Activated CD4-positive, alpha-beta memory T cell treated with anti-CD3 and anti-CD28 coated beads, Interleukin-2, amount 10 ng/mL, durations not matched to agents 7 days and 5 days (primary cell): ENCODE data around the gene VANGL1. TPM values are rescaled to one million over a fixed set of nuclear protein-coding genes. Genes with fewer than 3 reads are reported as not detected.

Source experiments
- CTCF ChIA-PET: fragments of 350-600 bp; sonication (Branson Sonifier 250); formaldehyde crosslinking; loops from one replicate; lab custom pipeline; 2021; ENCODE audit warnings: antibody characterized with exemption, inconsistent platforms; lab: Charles Lee
- POLR2A ChIA-PET: fragments of 350-600 bp; sonication (Branson Sonifier 250); formaldehyde crosslinking; loops from one replicate; lab custom pipeline; 2021; ENCODE audit warnings: antibody characterized with exemption; lab: Charles Lee
- DNase-seq: peaks from one replicate; pipeline ENCODE4 v3.0.0-alpha.2; 2020
- H3K27ac Mint-ChIP-seq: one replicate; pipeline ENCODE4 v1.8.0; 2021; ENCODE audit warnings: mild to moderate bottlenecking, mixed read lengths
- H3K27me3 Mint-ChIP-seq: one replicate; pipeline ENCODE4 v1.8.0; 2021; ENCODE audit warnings: mixed read lengths
- H3K36me3 Mint-ChIP-seq: one replicate; pipeline ENCODE4 v1.8.0; 2021; ENCODE audit warnings: low read depth, mixed read lengths
- H3K4me1 Mint-ChIP-seq: one replicate; pipeline ENCODE4 v1.8.0; 2021; ENCODE audit warnings: mixed read lengths
- H3K4me3 Mint-ChIP-seq: one replicate; pipeline ENCODE4 v1.8.0; 2021; ENCODE audit warnings: mild to moderate bottlenecking, mixed read lengths
- H3K9me3 Mint-ChIP-seq: one replicate; pipeline ENCODE4 v1.8.0; 2021; ENCODE audit warnings: mixed read lengths
- total RNA-seq, 2 experiments: library from RNA; stranded (reverse); gene quantifications; one replicate each; pipeline ENCODE4 v1.2.3, GENCODE V29; 2021

VANGL1 gene
- total RNA-seq, 2 experiments from 2014 or later: 17.5 to 17.7 TPM

DNA sequence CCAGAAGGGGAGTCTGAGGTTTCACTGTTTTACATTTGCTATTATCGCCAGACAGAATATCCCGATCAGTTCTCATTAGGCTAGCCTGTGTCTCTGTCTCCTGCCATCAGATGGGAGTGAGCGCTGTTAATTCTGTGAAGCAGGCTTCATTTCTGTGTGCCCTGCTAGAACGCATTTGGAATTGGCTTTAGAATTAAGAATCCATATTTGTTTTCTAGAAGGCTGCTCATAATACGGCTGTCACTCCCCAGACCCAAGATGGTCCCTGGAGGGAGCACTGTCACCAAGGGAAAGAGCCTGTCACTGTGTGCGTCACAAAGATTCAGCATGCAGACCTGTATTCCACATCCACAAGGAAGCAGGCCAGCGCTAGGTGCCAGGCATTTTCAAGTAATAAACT lies 77.5 kb downstream of the VANGL1 start:
- Mint-ChIP-seq H3K4me1 (no peaks in the 10 kb centered on the region), H3K36me3 (no peaks in the 10 kb centered on the region), H3K9me3 (no peaks in the 10 kb centered on the region), H3K27me3 (peaks cover 14% of the 10 kb centered on the region), H3K27ac (no peak overlapping the region), H3K4me3 (no peak overlapping the region)
- POLR2A ChIA-PET: no interaction called here
- CTCF ChIA-PET: no interaction called here
- DNase-seq: no peak

DNA sequence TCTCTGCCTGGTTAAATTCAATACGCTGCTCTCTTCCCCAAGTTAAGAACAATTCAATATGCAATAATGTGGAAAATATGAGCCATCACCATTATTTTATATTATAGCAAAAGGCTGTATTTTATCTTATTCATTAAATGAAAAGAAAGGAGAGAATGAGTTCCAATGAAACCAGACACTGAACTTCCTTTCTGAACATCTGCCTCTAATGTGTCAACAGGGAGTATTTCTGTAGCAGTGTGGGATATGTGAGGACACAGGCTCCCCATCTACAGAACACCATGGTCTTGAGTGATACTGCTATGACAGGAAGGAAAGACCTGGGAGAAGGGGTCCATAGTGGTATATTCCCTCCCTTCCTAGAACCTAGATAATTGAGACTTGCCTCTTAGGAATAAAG lies 80.5 kb downstream of the VANGL1 start:
- no peak overlapping the region for H3K4me3 Mint-ChIP-seq
- H3K9me3 Mint-ChIP-seq: no peaks in the 10 kb centered on the region
- CTCF ChIA-PET: no interaction called here
- H3K36me3 Mint-ChIP-seq: no peaks in the 10 kb centered on the region
- no peaks in the 10 kb centered on the region for H3K4me1 Mint-ChIP-seq
- H3K27me3 Mint-ChIP-seq: peaks cover 7% of the 10 kb centered on the region
- POLR2A ChIA-PET: no interaction called here
- no peak overlapping the region for H3K27ac Mint-ChIP-seq
- DNase-seq: no peak

DNA sequence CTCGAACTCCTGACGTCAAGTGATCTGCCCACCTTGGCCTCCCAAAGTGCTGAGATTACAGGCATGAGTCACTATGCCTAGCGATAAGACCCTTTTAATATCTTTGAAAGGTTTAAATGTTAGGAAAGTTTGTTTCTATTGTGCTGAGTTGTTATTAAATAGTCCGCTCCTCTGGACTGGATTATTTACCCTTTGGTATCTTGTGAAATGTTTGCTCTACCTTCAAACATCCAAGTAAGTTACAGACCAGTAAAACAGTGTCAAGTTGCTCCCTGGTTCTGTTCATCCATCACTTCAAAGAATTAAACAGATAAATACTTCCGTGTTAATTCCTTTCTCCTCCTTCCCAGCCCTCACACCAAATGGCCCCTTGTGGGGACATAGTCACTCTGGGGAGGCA lies 82.0 kb downstream of the VANGL1 start:
- Mint-ChIP-seq H3K4me1 (no peaks in the 10 kb centered on the region), H3K9me3 (no peaks in the 10 kb centered on the region), H3K27me3 (no peaks in the 10 kb centered on the region), H3K27ac (no peak overlapping the region), H3K36me3 (no peaks in the 10 kb centered on the region), H3K4me3 (no peak overlapping the region)
- ChIA-PET POLR2A (no interaction called here), CTCF (no interaction called here)
- no peak for DNase-seq

DNA sequence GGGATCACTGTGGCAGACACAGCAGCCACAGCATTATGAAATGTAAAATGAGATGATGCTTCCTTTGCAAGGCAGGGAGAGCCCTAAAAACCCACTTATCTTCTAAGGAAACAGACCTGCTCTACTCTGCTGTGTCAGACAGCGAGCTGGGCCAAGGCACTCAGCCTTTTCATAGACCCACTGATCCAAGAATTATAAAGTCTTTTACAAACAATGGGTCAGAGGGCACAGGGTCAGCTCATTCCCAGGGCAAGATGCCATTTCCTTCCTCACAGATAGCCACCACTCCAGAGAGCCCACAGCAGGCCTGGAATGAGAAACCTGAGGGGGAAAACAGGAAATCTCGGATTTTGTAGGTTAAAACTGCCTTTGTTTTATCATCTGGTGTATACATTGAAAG lies 83.8 kb downstream of the VANGL1 start:
- Mint-ChIP-seq H3K9me3 (no peaks in the 10 kb centered on the region), H3K4me1 (no peaks in the 10 kb centered on the region), H3K4me3 (no peak overlapping the region), H3K27me3 (no peaks in the 10 kb centered on the region), H3K36me3 (no peaks in the 10 kb centered on the region), H3K27ac (no peak overlapping the region)
- ChIA-PET CTCF (no interaction called here), POLR2A (no interaction called here)
- no peak for DNase-seq

DNA sequence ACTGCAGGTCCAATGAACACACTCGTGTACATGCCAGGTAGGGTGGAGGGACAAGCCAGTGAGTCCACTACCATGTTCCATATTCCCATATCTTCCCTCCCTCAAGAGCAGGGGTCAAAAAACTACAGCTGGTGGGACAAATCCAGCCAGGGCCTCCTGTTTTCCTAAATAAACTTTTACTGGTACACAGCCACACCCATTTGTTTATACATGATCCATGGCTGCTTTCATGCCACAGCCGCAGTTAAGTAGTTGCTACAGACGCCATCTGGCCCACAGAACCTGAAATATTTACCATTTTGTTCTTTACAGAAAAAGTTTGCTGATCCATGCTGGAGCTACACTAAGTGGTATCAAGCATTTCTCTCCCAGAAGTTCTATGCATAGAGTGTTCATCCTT lies 84.4 kb downstream of the VANGL1 start:
- POLR2A ChIA-PET: no interaction called here
- H3K27me3 Mint-ChIP-seq: peaks cover 4% of the 10 kb centered on the region
- no peaks in the 10 kb centered on the region for H3K4me1 Mint-ChIP-seq
- no peak for DNase-seq
- no peaks in the 10 kb centered on the region for H3K36me3 Mint-ChIP-seq
- no peak overlapping the region for H3K27ac Mint-ChIP-seq
- no peaks in the 10 kb centered on the region for H3K9me3 Mint-ChIP-seq
- no peak overlapping the region for H3K4me3 Mint-ChIP-seq
- CTCF ChIA-PET: no interaction called here

DNA sequence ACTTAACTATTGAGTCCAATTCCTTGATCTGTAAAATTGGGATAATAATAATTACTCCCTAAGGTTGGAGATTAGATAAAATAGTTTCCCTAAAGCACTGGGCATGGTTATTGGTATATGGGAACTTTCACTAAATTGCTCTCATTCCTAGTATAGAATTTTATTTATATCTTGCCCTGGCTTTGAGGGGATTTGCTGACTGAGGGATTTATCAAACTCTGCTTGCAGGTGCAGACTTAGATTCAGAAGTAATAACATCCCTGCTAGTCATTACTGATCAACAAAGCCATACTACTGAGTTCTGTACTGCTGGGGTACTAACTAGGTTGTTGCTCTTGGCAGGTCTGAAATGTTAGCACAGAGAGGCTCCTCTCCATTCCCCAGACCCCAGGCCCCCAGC lies 84.8 kb downstream of the VANGL1 start:
- ChIA-PET CTCF (no interaction called here), POLR2A (no interaction called here)
- H3K36me3 Mint-ChIP-seq: no peaks in the 10 kb centered on the region
- peaks cover 4% of the 10 kb centered on the region for H3K27me3 Mint-ChIP-seq
- DNase-seq: no peak
- H3K4me3 Mint-ChIP-seq: no peak overlapping the region
- no peaks in the 10 kb centered on the region for H3K4me1 Mint-ChIP-seq
- H3K9me3 Mint-ChIP-seq: no peaks in the 10 kb centered on the region
- H3K27ac Mint-ChIP-seq: no peak overlapping the region

DNA sequence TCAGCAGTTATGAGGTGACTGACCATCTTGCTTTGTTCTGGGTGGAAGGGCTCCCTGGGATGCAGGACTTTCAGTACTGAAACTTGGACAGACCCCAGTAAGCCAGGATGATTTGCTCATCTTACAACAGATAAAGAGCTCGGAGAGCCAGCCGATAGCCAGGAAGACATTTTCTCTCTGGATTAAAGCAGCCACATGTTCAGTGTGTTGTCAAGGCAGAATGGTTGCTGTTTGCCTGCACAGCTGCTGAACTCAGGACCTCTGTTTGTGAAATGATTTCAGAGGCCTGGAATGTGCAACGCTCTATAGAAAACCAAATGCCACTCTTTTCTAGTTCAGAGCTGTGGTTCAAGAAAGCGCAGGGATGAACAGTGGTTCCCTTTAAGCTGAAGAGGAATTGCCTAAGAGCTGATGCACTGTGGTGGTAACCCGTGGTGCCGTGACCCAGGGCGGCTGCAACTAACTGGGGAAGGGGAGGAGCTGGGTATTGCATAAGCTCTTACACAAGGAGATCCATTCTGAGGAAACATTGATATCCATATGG lies 86.0 kb downstream of the VANGL1 start:
- CTCF ChIA-PET: interaction anchor here (1.1 kb wide), 1 partner anchor 20 kb away, joined by 3 read pairs; no protein-coding TSS in a partner anchor
- H3K9me3 Mint-ChIP-seq: no peaks in the 10 kb centered on the region
- H3K4me3 Mint-ChIP-seq: no peak overlapping the region
- peaks cover 4% of the 10 kb centered on the region for H3K27me3 Mint-ChIP-seq
- no peaks in the 10 kb centered on the region for H3K4me1 Mint-ChIP-seq
- no peak overlapping the region for H3K27ac Mint-ChIP-seq
- no peak for DNase-seq
- POLR2A ChIA-PET: no interaction called here
- no peaks in the 10 kb centered on the region for H3K36me3 Mint-ChIP-seq

DNA sequence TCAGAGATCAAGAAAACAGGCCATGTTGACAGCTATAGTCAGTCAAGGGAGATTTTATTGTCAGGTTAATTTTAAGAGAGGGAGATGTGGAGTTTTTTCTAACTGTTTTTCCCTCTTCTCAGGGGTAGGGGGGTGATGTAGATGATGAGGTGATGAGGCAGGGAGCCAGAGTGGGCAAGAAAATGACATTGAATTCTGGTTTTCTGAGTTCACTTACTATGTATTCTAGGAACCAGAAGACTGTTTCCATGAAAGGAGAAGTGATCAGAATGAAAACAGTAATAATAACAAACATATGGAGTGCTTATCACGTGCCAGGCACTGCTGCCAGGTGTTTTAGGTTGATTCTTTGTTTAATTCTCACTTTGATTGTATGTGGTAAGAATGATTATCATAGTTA lies 86.6 kb downstream of the VANGL1 start:
- H3K36me3 Mint-ChIP-seq: no peaks in the 10 kb centered on the region
- no peaks in the 10 kb centered on the region for H3K9me3 Mint-ChIP-seq
- ChIA-PET CTCF (interaction anchor here (1.1 kb wide), 1 partner anchor 21 kb away, joined by 3 read pairs; no protein-coding TSS in a partner anchor), POLR2A (no interaction called here)
- no peak overlapping the region for H3K4me3 Mint-ChIP-seq
- H3K27me3 Mint-ChIP-seq: peaks cover 4% of the 10 kb centered on the region
- no peak overlapping the region for H3K27ac Mint-ChIP-seq
- no peak for DNase-seq
- H3K4me1 Mint-ChIP-seq: no peaks in the 10 kb centered on the region

DNA sequence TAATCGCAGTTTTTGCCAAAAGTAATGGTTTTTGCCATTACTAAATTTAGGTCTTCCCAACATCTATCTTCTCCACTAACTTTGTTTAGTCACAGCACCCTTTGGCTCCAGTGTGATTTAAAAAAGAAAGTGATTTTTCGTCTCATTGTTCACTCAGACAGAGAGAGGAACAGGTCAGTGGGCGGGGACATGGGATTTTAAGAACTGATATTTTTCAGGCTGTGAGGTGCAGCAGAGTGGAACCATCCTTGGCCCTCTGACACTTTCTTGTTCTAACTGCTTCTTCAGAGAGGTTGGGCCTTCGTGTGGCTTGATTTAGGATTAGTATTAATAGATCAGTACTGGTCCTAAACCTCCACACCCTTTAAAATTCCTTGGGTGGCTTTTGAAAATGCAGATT lies 88.0 kb downstream of the VANGL1 start:
- H3K4me3 Mint-ChIP-seq: no peak overlapping the region
- H3K4me1 Mint-ChIP-seq: no peaks in the 10 kb centered on the region
- no peaks in the 10 kb centered on the region for H3K36me3 Mint-ChIP-seq
- DNase-seq: no peak
- POLR2A ChIA-PET: no interaction called here
- CTCF ChIA-PET: no interaction called here
- peaks cover 4% of the 10 kb centered on the region for H3K27me3 Mint-ChIP-seq
- H3K9me3 Mint-ChIP-seq: no peaks in the 10 kb centered on the region
- no peak overlapping the region for H3K27ac Mint-ChIP-seq

DNA sequence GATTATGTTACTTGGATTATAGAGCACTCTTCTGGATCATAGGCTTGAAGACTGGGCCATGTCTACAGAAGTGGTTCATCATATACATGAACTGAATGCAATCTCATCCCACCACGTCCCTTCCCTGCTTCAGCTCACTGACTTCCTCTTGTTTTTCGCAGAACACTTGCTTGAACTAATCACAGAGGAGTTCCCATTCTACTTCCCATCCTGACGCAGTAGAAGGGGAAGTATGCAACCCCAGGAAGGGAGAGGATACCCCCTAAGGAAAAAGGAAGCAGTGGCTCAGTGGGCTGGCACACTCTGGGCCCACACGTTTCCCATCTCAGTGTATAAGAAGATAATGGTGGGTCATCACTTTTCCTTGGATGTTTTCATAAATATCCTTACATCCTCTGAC lies 90.5 kb downstream of the VANGL1 start:
- H3K27me3 Mint-ChIP-seq: peaks cover 4% of the 10 kb centered on the region
- CTCF ChIA-PET: no interaction called here

DNA sequence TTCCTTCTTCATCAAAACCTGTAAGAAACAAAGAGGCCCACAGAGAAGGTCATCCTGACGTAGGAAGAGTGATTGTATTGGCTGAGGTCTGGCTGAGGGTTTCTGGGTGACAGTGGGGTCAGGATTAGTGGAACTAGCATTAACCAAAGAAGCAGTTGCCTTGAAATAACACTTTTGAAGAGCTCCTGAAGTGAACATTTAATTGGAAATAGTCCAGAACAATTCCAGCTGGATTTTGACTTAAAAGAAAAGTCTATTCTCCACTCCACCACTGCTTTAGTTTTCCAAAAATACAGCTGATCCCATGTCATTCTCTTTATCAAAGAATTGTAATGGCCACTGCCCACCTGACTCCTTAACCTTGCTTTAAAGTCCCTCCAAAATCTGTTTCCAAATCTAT lies 99.0 kb downstream of the VANGL1 start:
- ChIA-PET CTCF (interaction anchor here (2.2 kb wide), 1 partner anchor 34 kb away, joined by 6 read pairs; no protein-coding TSS in a partner anchor), POLR2A (no interaction called here)
- H3K36me3 Mint-ChIP-seq: no peaks in the 10 kb centered on the region
- H3K27me3 Mint-ChIP-seq: peaks cover 7% of the 10 kb centered on the region
- no peaks in the 10 kb centered on the region for H3K4me1 Mint-ChIP-seq
- H3K4me3 Mint-ChIP-seq: no peak overlapping the region
- H3K9me3 Mint-ChIP-seq: no peaks in the 10 kb centered on the region
- DNase-seq: no peak
- H3K27ac Mint-ChIP-seq: no peak overlapping the region

More for the DNA sequence above, 90.5 kb downstream of the VANGL1 start:
- Mint-ChIP-seq H3K36me3 (no peaks in the 10 kb centered on the region), H3K4me3 (no peak overlapping the region), H3K9me3 (no peaks in the 10 kb centered on the region), H3K27ac (no peak overlapping the region), H3K4me1 (no peaks in the 10 kb centered on the region)
- POLR2A ChIA-PET: no interaction called here
- no peak for DNase-seq

DNA sequence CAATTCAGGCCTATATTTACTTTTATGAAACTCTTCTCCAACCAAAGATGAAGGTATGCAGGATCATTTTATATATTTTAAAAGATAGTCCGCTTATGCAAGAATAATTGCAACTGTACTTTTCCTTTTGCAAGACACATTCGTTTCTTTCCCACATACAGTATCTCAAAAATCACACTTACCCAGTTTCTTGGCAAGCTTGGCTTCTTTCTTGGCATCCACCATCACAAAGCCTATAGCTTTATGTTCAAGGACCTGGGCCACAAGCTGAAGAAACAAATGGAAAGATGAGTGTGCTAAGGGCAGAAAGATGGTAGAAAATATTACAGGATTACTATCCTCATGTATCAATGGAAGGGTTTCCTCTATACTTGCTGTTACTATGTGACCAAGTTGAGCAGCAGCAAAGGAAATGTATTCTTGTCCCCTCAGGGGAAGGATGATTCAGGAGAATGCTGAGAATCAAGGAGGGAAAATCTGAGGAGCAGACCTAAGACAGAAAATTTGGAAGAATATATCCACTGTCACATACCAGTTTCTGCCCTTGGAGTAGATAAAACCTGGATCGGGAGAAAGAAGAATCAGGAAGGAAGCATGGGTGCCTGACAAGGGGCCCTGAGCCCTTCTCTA lies 103.0 kb downstream of the VANGL1 start:
- ChIA-PET CTCF (interaction anchor here (1.3 kb wide), 1 partner anchor 38 kb away, joined by 5 read pairs; no protein-coding TSS in a partner anchor), POLR2A (no interaction called here)
- H3K27ac Mint-ChIP-seq: no peak overlapping the region
- H3K4me1 Mint-ChIP-seq: no peaks in the 10 kb centered on the region
- H3K36me3 Mint-ChIP-seq: no peaks in the 10 kb centered on the region
- no peak overlapping the region for H3K4me3 Mint-ChIP-seq
- H3K9me3 Mint-ChIP-seq: no peaks in the 10 kb centered on the region
- no peak for DNase-seq
- peaks cover 24% of the 10 kb centered on the region for H3K27me3 Mint-ChIP-seq

DNA sequence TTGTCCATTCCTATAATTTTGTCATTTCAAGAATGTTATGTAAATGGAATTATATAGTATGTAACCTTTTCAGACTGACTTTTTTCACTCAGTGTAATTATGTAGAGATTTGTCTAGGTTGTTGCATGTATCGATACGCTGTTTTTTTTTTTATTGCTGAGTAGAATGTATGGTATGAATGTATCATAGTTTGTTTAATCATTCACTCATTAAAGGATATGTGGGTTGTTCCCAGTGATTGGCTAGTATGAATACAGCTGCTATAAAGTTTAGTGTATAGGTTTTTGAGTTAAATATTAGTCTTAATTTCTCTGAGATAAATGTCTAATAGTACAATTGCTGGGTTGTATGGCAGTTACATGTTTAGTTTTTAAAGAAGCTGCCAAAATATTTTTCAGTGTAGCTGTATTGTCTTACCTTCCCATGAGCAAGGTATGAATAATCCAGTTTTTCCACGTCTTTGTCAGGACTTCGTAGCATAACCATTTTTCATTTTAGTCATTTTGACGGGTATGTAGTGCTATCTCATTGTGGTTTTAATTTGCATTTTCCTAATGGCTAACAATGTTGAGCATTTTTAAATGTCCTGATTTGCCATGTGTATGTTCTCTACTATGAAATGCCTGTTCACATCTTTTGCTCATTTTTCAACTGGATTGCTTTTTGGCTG lies 104.4 kb downstream of the VANGL1 start:
- Mint-ChIP-seq H3K4me3 (no peak overlapping the region), H3K36me3 (no peaks in the 10 kb centered on the region)

More for the DNA sequence above, 104.4 kb downstream of the VANGL1 start:
- Mint-ChIP-seq H3K4me1 (no peaks in the 10 kb centered on the region), H3K27ac (no peak overlapping the region), H3K27me3 (peaks cover 23% of the 10 kb centered on the region), H3K9me3 (no peaks in the 10 kb centered on the region)
- no peak for DNase-seq
- POLR2A ChIA-PET: no interaction called here
- CTCF ChIA-PET: no interaction called here
